Measurements from ENCODE around the gene UTP14C. TPM values are rescaled to one million over a fixed set of nuclear protein-coding genes. Genes with fewer than 3 reads are reported as not detected.

Gene UTP14C
- total RNA-seq, 2 donors from 2014 or later = 13.9 to 26.0 TPM

DNA sequence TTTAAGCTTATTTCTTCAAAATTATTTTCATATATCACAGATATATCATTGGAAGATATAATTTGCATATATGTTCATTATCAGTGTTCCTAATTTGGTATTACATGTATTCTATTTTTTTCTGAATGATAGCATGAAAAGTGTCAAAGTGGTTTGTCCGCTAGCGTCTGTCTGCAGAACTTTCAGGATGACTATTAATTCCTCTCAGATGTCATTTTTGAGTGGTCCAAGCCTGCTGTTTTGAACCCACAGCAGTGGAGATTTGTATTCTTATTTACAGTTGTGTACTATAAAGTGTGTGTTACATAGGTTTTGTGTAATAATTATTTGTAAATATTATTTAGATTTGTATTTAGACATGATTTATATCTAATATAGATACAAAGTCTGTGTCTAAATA is 8.5 kb downstream of the UTP14C start:
- ATAC-seq (ENCODE audit: insufficient number of reproducible peaks, low FRiP score, low read depth) (no peak), DNase-seq (ENCODE audit: low spot score) (no peak)
- TF ChIP-seq, protein P1, sequence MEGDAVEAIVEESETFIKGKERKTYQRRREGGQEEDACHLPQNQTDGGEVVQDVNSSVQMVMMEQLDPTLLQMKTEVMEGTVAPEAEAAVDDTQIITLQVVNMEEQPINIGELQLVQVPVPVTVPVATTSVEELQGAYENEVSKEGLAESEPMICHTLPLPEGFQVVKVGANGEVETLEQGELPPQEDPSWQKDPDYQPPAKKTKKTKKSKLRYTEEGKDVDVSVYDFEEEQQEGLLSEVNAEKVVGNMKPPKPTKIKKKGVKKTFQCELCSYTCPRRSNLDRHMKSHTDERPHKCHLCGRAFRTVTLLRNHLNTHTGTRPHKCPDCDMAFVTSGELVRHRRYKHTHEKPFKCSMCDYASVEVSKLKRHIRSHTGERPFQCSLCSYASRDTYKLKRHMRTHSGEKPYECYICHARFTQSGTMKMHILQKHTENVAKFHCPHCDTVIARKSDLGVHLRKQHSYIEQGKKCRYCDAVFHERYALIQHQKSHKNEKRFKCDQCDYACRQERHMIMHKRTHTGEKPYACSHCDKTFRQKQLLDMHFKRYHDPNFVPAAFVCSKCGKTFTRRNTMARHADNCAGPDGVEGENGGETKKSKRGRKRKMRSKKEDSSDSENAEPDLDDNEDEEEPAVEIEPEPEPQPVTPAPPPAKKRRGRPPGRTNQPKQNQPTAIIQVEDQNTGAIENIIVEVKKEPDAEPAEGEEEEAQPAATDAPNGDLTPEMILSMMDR (IDR thresholded peaks at IDR 0.05) = no peak
- no peak overlapping the region for H3K4me3 ChIP-seq
- no peaks in the 10 kb centered on the region for H3K27me3 ChIP-seq (replicated peaks; ENCODE audit: insufficient read depth)
- peaks cover 0 to 4% of the 10 kb centered on the region in 2 donors for H3K4me1 ChIP-seq (ENCODE audit: control insufficient read depth in 1 of 2, low read depth in 2 of 2)
- H3K9me3 ChIP-seq = peaks cover 3% of the 10 kb centered on the region
- H3K27ac ChIP-seq = no peak overlapping the region
- peaks cover 11% of the 10 kb centered on the region for H3K36me3 ChIP-seq

DNA sequence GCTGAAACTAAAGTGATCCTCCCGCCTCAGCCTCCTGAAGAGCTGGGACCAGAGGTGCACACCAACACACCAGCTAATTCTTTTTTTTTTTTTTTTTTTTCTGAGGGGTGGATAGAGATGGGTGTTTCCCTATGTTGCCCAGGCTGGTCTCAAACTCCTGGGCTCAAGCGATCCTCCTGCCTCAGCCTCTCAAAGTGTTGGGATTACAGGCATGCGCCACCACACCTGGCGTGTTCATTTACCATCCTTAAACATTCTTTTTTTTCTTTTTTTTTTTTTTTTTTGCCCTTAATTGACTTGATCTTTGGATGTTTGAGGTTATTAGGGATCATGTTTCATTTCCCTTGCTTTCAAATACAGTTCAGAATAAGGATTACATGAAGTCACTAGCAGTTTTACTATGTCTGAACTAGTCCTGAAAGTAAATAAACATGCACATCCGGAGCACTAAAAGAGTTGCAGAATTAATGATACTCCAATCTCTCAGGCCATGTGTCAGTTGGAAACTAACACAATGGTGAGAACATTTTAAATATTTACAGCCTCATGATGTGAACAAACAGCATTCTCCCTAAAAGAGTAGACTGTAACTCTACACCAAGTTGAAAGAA is 10.2 kb downstream of the UTP14C start:
- Histone ChIP-seq H3K36me3 (peaks cover 1% of the 10 kb centered on the region), H3K27ac (no peak overlapping the region), H3K4me1 (ENCODE audit: control insufficient read depth in 1 of 2, low read depth in 2 of 2) (no peaks in the 10 kb centered on the region), H3K9me3 (peaks cover 2% of the 10 kb centered on the region), H3K4me3 (no peak overlapping the region), H3K27me3 (replicated peaks; ENCODE audit: insufficient read depth) (no peaks in the 10 kb centered on the region)
- no peak for ATAC-seq (ENCODE audit: insufficient number of reproducible peaks, low FRiP score, low read depth)
- TF ChIP-seq, protein P1 (IDR thresholded peaks at IDR 0.05) = no peak
- DNase-seq (ENCODE audit: low spot score) = no peak

DNA sequence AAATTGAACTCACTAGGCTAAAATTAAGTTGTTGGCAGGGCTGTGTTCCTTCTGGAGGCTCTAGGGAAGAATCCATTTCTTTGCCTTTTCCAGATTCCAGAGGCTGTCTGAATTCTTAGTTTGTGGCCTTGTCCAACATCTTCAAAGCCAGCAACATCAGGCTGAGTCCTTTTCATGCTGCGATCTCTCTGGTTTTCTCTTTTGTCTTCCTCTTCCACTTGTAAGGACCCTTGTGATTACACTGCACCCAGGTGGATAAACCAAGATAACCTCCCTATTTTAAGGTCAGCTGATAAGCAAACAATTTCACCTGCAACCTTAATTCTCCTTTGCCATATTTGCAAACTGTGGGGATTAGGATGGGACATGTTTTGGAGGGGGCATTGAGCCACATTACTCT is 11.5 kb downstream of the UTP14C start:
- H3K4me1 ChIP-seq (ENCODE audit: control insufficient read depth in 1 of 2, low read depth in 2 of 2) = no peaks in the 10 kb centered on the region
- no peak overlapping the region for H3K4me3 ChIP-seq
- no peaks in the 10 kb centered on the region for H3K36me3 ChIP-seq
- no peak overlapping the region for H3K27ac ChIP-seq
- TF ChIP-seq, protein P1 (IDR thresholded peaks at IDR 0.05) = no peak
- H3K27me3 ChIP-seq (replicated peaks; ENCODE audit: insufficient read depth) = no peaks in the 10 kb centered on the region
- no peak for DNase-seq (ENCODE audit: low spot score)
- H3K9me3 ChIP-seq = no peaks in the 10 kb centered on the region
- no peak for ATAC-seq (ENCODE audit: insufficient number of reproducible peaks, low FRiP score, low read depth)

DNA sequence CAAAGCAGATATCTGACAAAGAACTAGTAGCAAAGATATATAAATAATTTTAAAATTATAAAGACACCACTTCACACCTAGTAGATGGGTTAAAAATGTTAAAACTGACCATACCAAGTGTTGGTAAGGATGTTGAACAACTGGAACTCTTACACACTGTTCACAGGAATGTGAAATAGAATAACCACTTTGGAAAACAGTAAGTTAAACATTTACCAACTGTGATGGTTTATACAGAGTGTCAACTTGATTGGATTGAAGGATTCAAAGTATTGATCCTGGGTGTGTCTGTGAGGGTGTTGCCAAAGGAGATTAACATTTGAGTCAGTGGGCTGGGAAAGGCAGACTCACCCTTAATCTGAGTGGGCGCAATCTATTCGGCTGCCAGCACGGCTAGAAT is 19.2 kb downstream of the UTP14C start:
- Histone ChIP-seq H3K36me3 (no peaks in the 10 kb centered on the region), H3K27me3 (replicated peaks; ENCODE audit: insufficient read depth) (no peaks in the 10 kb centered on the region), H3K9me3 (no peaks in the 10 kb centered on the region), H3K4me1 (ENCODE audit: control insufficient read depth in 1 of 2, low read depth in 2 of 2) (no peaks in the 10 kb centered on the region), H3K27ac (no peak overlapping the region), H3K4me3 (no peak overlapping the region)
- TF ChIP-seq, protein P1 (IDR thresholded peaks at IDR 0.05) = no peak
- ATAC-seq (ENCODE audit: insufficient number of reproducible peaks, low FRiP score, low read depth) = no peak
- no peak for DNase-seq (ENCODE audit: low spot score)

DNA sequence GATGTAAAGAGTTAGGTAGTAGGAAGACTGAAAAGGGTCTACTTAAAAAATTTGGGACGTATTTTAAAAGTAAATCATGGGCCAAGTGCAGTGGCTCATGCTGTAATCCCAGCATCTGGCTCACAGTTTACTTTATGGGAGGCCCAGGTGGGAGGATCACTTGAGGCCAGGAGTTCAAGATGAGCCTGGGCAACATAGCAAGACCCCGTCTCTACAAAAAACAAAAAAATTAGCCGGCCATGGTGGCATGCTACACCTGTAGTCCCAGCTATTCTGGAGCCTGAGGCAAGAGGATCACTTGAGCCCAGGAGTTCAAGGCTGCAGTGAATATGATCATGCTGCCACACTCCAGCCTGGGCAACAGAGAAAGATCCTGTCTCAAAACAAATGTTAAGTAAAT is 23.0 kb downstream of the UTP14C start:
- no peak for ATAC-seq (ENCODE audit: insufficient number of reproducible peaks, low FRiP score, low read depth)
- TF ChIP-seq, protein P1 (IDR thresholded peaks at IDR 0.05) = no peak

More for the DNA sequence above, 23.0 kb downstream of the UTP14C start:
- Histone ChIP-seq H3K9me3 (no peaks in the 10 kb centered on the region), H3K4me1 (ENCODE audit: control insufficient read depth in 1 of 2, low read depth in 2 of 2) (no peaks in the 10 kb centered on the region), H3K27me3 (replicated peaks; ENCODE audit: insufficient read depth) (no peaks in the 10 kb centered on the region), H3K27ac (no peak overlapping the region), H3K36me3 (no peaks in the 10 kb centered on the region), H3K4me3 (no peak overlapping the region)
- no peak for DNase-seq (ENCODE audit: low spot score)
